HEK293 (cell line): ENCODE data around the gene PCLAF.

Experiments used
- CTCF ChIA-PET: fragments of 350-600 bp; formaldehyde crosslinking; extraction: SDS; loops from one replicate; lab custom pipeline; 2021; ENCODE audit warnings: antibody characterized with exemption; lab: Yijun Ruan, JAX
- POLR2A ChIA-PET: fragments of 300-600 bp; formaldehyde crosslinking; extraction: SDS; loops from one replicate; lab custom pipeline; 2020; ENCODE audit warnings: antibody characterized with exemption, inconsistent platforms; lab: Yijun Ruan, JAX
- H3K27ac ChIP-seq: fragments of 200-500 bp; sonication (Bioruptor generic); 2 replicates; pipeline ENCODE4 v1.5.1; 2014; ENCODE audit warnings: low read depth, low read length, control low read depth, inconsistent platforms; ENCODE audit errors: extremely low read depth
- H3K36me3 ChIP-seq, 2 experiments: fragments of 200-500 bp in 1 of 2; sonication (Bioruptor generic) in 1 of 2; 1 replicate in 1 of 2; 2 replicates in 1 of 2; pipeline ENCODE4 v1.5.1; 2014 to 2017; ENCODE audit warnings: inconsistent platforms in 2 of 2, low read length in 2 of 2; ENCODE audit not compliant: control insufficient read depth in 2 of 2, insufficient read depth in 1 of 2
- H3K4me1 ChIP-seq: fragments of 200-500 bp; sonication (Bioruptor generic); 2 replicates; pipeline ENCODE4 v1.5.1; 2014; ENCODE audit warnings: mild to moderate bottlenecking, low read length, inconsistent platforms; ENCODE audit not compliant: control insufficient read depth, insufficient read depth
- H3K4me3 ChIP-seq: 2 replicates; pipeline ENCODE4 v1.5.1; 2011; ENCODE audit warnings: low read depth, mild to moderate bottlenecking, control low read depth, low read length, moderate library complexity
- H3K9me3 ChIP-seq: fragments of 200-500 bp; sonication (Bioruptor generic); 2 replicates; pipeline ENCODE4 v1.5.1; 2014; ENCODE audit warnings: low read depth, low read length, inconsistent platforms; ENCODE audit not compliant: control insufficient read depth, insufficient read depth
- EGR2 ChIP-seq: fragments of 450-650 bp; formaldehyde crosslinking; IDR thresholded peaks from 2 replicates; pipeline ENCODE4 v1.5.1; 2016; ENCODE audit warnings: low read depth, missing biosample characterization, missing genetic modification characterization
- SP2 ChIP-seq: fragments of 450-650 bp; formaldehyde crosslinking; IDR thresholded peaks from 2 replicates; pipeline ENCODE4 v1.5.1; 2016; ENCODE audit warnings: missing biosample characterization, missing genetic modification characterization
- SP7 ChIP-seq: fragments of 450-650 bp; formaldehyde crosslinking; IDR thresholded peaks from 2 replicates; pipeline ENCODE4 v1.5.1; 2016; ENCODE audit warnings: missing biosample characterization, missing genetic modification characterization
- ZBTB20 ChIP-seq: fragments of 450-650 bp; formaldehyde crosslinking; IDR thresholded peaks from 2 replicates; pipeline ENCODE4 v1.5.1; 2016; ENCODE audit warnings: missing biosample characterization, missing genetic modification characterization
- ZBTB21 ChIP-seq: fragments of 450-650 bp; formaldehyde crosslinking; IDR thresholded peaks from 2 replicates; pipeline ENCODE4 v1.5.1; 2017; ENCODE audit warnings: missing biosample characterization, missing genetic modification characterization
- ZBTB48 ChIP-seq: fragments of 450-650 bp; formaldehyde crosslinking; IDR thresholded peaks from 2 replicates; pipeline ENCODE4 v1.5.1; 2016; ENCODE audit warnings: missing biosample characterization, missing genetic modification characterization
- ZIC2 ChIP-seq: fragments of 450-650 bp; formaldehyde crosslinking; IDR thresholded peaks from 2 replicates; pipeline ENCODE4 v1.5.1; 2016; ENCODE audit warnings: missing biosample characterization, missing genetic modification characterization
- ZNF112 ChIP-seq: fragments of 450-650 bp; formaldehyde crosslinking; IDR thresholded peaks from 2 replicates; pipeline ENCODE4 v1.5.0; 2017; ENCODE audit warnings: missing biosample characterization, missing genetic modification characterization
- ZNF138 ChIP-seq: fragments of 450-650 bp; formaldehyde crosslinking; IDR thresholded peaks from 2 replicates; pipeline ENCODE4 v1.5.1; 2016; ENCODE audit warnings: missing biosample characterization, missing genetic modification characterization, borderline replicate concordance
- ZNF169 ChIP-seq: fragments of 450-650 bp; formaldehyde crosslinking; IDR thresholded peaks from 2 replicates; pipeline ENCODE4 v1.5.1; 2016; ENCODE audit warnings: missing biosample characterization, missing genetic modification characterization
- ZNF2 ChIP-seq: fragments of 450-650 bp; formaldehyde crosslinking; IDR thresholded peaks from 2 replicates; pipeline ENCODE4 v1.5.1; 2016; ENCODE audit warnings: missing biosample characterization, missing genetic modification characterization
- ZNF274 ChIP-seq, 2 experiments: fragments of 200-500 bp in 1 of 2; fragments of 450-650 bp in 1 of 2; sonication (Bioruptor generic) in 1 of 2; formaldehyde crosslinking in 1 of 2; IDR thresholded peaks; 2 replicates each; pipeline versions ENCODE4 v1.5.1 to v1.6.1; 2014 to 2016; ENCODE audit warnings: borderline replicate concordance in 1 of 2, inconsistent platforms in 1 of 2, low read length in 1 of 2, missing biosample characterization in 1 of 2, missing genetic modification characterization in 1 of 2
- ZNF48 ChIP-seq: fragments of 450-650 bp; formaldehyde crosslinking; IDR thresholded peaks from 2 replicates; pipeline ENCODE4 v1.5.1; 2016; ENCODE audit warnings: missing biosample characterization, missing genetic modification characterization
- ZNF529 ChIP-seq: fragments of 450-650 bp; formaldehyde crosslinking; IDR thresholded peaks from 2 replicates; pipeline ENCODE4 v1.5.1; 2017; ENCODE audit warnings: missing genetic modification characterization, missing biosample characterization; ENCODE audit not compliant: insufficient replicate concordance
- ZNF658 ChIP-seq: fragments of 450-650 bp; formaldehyde crosslinking; IDR thresholded peaks from 2 replicates; pipeline ENCODE4; 2016; ENCODE audit warnings: missing biosample characterization, missing genetic modification characterization
- TF ChIP-seq, protein P1 (sequence below): fragments of 450-650 bp; IDR thresholded peaks from 2 replicates; pipeline ENCODE4 v1.5.1; 2018; ENCODE audit warnings: missing biosample characterization, missing genetic modification characterization
- TF ChIP-seq, protein P2 (sequence below): fragments of 450-650 bp; formaldehyde crosslinking; IDR thresholded peaks from 2 replicates; pipeline ENCODE4 v1.5.1; 2016; ENCODE audit warnings: missing biosample characterization, missing genetic modification characterization
- TF ChIP-seq, protein P3 (sequence below): fragments of 450-650 bp; formaldehyde crosslinking; IDR thresholded peaks from 2 replicates; pipeline ENCODE4 v1.5.1; 2016; ENCODE audit warnings: missing biosample characterization, missing genetic modification characterization
- TF ChIP-seq, protein P4 (sequence below): fragments of 450-650 bp; formaldehyde crosslinking; IDR thresholded peaks from 2 replicates; pipeline ENCODE4 v1.5.1; 2016; ENCODE audit warnings: missing biosample characterization, missing genetic modification characterization
- TF ChIP-seq, protein P5 (sequence below): fragments of 450-650 bp; formaldehyde crosslinking; IDR thresholded peaks from 2 replicates; pipeline ENCODE4 v1.5.1; 2016; ENCODE audit warnings: missing biosample characterization, missing genetic modification characterization
- TF ChIP-seq, protein P6 (sequence below): fragments of 450-650 bp; formaldehyde crosslinking; IDR thresholded peaks from 2 replicates; pipeline ENCODE4 v1.5.1; 2016; ENCODE audit warnings: missing biosample characterization, missing genetic modification characterization, low read depth
- TF ChIP-seq, protein P7 (sequence below): fragments of 450-650 bp; formaldehyde crosslinking; IDR thresholded peaks from 2 replicates; pipeline ENCODE4 v1.5.1; 2016; ENCODE audit warnings: missing biosample characterization, missing genetic modification characterization, borderline replicate concordance

Gene PCLAF

DNA sequence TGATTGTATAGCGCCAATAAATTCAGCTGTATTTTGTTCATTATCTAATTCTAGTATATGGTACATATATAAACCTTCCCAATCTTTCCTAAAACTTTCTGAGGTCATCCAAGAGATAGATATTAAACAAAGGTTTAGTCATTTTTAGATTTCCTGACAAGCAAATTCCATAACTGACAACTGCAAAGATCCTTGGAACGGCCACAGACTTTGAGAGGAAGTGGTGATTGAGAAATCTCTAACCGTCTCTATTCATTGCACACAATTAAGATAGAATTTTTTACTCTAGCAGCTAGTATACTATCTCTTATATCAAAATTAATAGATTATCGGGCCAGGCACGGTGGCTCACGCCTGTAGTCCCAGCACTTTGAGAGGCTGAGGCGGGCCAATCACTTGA is 30.0 kb downstream of the PCLAF start (continued):
- no peak for TF ChIP-seq ZBTB48
- TF ChIP-seq ZNF112 (tag by site-specific recombination) = no peak

DNA sequence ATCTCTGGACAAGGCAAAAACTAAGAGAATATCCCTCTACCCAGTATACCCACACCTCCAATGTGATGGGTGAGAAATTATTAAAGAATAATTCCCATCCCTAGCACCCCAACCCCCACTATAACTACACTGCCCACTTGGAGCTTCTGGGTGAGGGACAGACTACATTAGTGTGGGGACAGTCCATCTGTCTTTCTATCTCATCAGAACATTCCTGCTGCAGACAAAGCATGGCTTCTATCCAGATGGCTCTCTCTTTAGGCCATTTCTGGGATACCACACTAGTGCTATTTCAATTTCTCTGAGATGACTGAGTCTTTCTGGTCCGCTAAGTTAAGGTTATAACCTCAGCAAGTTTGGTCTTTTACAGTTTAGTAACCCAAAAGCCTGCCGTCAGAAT is 31.9 kb downstream of the PCLAF start:
- Histone ChIP-seq H3K36me3 (no peaks in the 10 kb centered on the region; a peak in 1 of 3 replicates), H3K27ac (no peak overlapping the region), H3K4me1 (peaks cover 9% of the 10 kb centered on the region), H3K4me3 (no peak overlapping the region), H3K9me3 (no peaks in the 10 kb centered on the region)
- CTCF ChIA-PET = interaction anchor here (0.6 kb wide), 2 partner anchors 16 to 195 kb away, joined by 3 read pairs; no protein-coding TSS in a partner anchor
- POLR2A ChIA-PET = interaction anchor here (0.7 kb wide), 1 partner anchor 729 kb away, joined by 4 read pairs; no protein-coding TSS in a partner anchor
- TF ChIP-seq, protein P1, sequence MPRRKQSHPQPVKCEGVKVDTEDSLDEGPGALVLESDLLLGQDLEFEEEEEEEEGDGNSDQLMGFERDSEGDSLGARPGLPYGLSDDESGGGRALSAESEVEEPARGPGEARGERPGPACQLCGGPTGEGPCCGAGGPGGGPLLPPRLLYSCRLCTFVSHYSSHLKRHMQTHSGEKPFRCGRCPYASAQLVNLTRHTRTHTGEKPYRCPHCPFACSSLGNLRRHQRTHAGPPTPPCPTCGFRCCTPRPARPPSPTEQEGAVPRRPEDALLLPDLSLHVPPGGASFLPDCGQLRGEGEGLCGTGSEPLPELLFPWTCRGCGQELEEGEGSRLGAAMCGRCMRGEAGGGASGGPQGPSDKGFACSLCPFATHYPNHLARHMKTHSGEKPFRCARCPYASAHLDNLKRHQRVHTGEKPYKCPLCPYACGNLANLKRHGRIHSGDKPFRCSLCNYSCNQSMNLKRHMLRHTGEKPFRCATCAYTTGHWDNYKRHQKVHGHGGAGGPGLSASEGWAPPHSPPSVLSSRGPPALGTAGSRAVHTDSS (tag by site-specific recombination) = no peak
- TF ChIP-seq ZNF2 (tag by site-specific recombination) = no peak
- TF ChIP-seq, protein P2, sequence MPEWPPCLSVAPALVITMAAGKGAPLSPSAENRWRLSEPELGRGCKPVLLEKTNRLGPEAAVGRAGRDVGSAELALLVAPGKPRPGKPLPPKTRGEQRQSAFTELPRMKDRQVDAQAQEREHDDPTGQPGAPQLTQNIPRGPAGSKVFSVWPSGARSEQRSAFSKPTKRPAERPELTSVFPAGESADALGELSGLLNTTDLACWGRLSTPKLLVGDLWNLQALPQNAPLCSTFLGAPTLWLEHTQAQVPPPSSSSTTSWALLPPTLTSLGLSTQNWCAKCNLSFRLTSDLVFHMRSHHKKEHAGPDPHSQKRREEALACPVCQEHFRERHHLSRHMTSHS (tag by site-specific recombination) = no peak
- TF ChIP-seq ZNF658 (tag by site-specific recombination) = no peak
- TF ChIP-seq ZNF529 = no peak
- no peak for TF ChIP-seq ZNF138 (tag by site-specific recombination)
- TF ChIP-seq SP7 (tag by site-specific recombination) = no peak
- no peak for TF ChIP-seq ZNF274 (IDR thresholded peaks at IDR 0.05; ENCODE audit: low read length)
- no peak for TF ChIP-seq ZNF274 (tag by site-specific recombination; IDR thresholded peaks at IDR 0.05; ENCODE audit: borderline replicate concordance)
- TF ChIP-seq, protein P3, sequence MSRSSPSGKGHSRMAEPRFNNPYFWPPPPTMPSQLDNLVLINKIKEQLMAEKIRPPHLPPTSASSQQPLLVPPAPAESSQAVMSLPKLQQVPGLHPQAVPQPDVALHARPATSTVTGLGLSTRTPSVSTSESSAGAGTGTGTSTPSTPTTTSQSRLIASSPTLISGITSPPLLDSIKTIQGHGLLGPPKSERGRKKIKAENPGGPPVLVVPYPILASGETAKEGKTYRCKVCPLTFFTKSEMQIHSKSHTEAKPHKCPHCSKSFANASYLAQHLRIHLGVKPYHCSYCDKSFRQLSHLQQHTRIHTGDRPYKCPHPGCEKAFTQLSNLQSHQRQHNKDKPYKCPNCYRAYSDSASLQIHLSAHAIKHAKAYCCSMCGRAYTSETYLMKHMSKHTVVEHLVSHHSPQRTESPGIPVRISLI (tag by site-specific recombination) = no peak
- TF ChIP-seq, protein P4, sequence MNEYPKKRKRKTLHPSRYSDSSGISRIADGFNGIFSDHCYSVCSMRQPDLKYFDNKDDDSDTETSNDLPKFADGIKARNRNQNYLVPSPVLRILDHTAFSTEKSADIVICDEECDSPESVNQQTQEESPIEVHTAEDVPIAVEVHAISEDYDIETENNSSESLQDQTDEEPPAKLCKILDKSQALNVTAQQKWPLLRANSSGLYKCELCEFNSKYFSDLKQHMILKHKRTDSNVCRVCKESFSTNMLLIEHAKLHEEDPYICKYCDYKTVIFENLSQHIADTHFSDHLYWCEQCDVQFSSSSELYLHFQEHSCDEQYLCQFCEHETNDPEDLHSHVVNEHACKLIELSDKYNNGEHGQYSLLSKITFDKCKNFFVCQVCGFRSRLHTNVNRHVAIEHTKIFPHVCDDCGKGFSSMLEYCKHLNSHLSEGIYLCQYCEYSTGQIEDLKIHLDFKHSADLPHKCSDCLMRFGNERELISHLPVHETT = no peak
- TF ChIP-seq, protein P5, sequence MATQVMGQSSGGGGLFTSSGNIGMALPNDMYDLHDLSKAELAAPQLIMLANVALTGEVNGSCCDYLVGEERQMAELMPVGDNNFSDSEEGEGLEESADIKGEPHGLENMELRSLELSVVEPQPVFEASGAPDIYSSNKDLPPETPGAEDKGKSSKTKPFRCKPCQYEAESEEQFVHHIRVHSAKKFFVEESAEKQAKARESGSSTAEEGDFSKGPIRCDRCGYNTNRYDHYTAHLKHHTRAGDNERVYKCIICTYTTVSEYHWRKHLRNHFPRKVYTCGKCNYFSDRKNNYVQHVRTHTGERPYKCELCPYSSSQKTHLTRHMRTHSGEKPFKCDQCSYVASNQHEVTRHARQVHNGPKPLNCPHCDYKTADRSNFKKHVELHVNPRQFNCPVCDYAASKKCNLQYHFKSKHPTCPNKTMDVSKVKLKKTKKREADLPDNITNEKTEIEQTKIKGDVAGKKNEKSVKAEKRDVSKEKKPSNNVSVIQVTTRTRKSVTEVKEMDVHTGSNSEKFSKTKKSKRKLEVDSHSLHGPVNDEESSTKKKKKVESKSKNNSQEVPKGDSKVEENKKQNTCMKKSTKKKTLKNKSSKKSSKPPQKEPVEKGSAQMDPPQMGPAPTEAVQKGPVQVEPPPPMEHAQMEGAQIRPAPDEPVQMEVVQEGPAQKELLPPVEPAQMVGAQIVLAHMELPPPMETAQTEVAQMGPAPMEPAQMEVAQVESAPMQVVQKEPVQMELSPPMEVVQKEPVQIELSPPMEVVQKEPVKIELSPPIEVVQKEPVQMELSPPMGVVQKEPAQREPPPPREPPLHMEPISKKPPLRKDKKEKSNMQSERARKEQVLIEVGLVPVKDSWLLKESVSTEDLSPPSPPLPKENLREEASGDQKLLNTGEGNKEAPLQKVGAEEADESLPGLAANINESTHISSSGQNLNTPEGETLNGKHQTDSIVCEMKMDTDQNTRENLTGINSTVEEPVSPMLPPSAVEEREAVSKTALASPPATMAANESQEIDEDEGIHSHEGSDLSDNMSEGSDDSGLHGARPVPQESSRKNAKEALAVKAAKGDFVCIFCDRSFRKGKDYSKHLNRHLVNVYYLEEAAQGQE (tag by site-specific recombination) = no peak
- TF ChIP-seq, protein P6, sequence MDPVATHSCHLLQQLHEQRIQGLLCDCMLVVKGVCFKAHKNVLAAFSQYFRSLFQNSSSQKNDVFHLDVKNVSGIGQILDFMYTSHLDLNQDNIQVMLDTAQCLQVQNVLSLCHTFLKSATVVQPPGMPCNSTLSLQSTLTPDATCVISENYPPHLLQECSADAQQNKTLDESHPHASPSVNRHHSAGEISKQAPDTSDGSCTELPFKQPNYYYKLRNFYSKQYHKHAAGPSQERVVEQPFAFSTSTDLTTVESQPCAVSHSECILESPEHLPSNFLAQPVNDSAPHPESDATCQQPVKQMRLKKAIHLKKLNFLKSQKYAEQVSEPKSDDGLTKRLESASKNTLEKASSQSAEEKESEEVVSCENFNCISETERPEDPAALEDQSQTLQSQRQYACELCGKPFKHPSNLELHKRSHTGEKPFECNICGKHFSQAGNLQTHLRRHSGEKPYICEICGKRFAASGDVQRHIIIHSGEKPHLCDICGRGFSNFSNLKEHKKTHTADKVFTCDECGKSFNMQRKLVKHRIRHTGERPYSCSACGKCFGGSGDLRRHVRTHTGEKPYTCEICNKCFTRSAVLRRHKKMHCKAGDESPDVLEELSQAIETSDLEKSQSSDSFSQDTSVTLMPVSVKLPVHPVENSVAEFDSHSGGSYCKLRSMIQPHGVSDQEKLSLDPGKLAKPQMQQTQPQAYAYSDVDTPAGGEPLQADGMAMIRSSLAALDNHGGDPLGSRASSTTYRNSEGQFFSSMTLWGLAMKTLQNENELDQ (tag by site-specific recombination) = no peak
- no peak for TF ChIP-seq ZNF48 (tag by site-specific recombination)
- no peak for TF ChIP-seq ZBTB21 (tag by site-specific recombination)
- TF ChIP-seq SP2 (tag by site-specific recombination) = no peak
- no peak for TF ChIP-seq ZNF169
- TF ChIP-seq, protein P7, sequence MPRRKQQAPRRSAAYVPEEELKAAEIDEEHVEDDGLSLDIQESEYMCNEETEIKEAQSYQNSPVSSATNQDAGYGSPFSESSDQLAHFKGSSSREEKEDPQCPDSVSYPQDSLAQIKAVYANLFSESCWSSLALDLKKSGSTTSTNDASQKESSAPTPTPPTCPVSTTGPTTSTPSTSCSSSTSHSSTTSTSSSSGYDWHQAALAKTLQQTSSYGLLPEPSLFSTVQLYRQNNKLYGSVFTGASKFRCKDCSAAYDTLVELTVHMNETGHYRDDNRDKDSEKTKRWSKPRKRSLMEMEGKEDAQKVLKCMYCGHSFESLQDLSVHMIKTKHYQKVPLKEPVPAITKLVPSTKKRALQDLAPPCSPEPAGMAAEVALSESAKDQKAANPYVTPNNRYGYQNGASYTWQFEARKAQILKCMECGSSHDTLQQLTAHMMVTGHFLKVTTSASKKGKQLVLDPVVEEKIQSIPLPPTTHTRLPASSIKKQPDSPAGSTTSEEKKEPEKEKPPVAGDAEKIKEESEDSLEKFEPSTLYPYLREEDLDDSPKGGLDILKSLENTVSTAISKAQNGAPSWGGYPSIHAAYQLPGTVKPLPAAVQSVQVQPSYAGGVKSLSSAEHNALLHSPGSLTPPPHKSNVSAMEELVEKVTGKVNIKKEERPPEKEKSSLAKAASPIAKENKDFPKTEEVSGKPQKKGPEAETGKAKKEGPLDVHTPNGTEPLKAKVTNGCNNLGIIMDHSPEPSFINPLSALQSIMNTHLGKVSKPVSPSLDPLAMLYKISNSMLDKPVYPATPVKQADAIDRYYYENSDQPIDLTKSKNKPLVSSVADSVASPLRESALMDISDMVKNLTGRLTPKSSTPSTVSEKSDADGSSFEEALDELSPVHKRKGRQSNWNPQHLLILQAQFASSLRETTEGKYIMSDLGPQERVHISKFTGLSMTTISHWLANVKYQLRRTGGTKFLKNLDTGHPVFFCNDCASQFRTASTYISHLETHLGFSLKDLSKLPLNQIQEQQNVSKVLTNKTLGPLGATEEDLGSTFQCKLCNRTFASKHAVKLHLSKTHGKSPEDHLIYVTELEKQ = no peak
- TF ChIP-seq EGR2 (tag by site-specific recombination) = no peak
- TF ChIP-seq ZBTB20 (tag by site-specific recombination) = no peak
- no peak for TF ChIP-seq ZIC2 (tag by site-specific recombination)
